SKM-1 treated with dmso at 0.1 percent for 144 hours (cell line): ENCODE results near the gene TIGD7.
A peak's percentile ranks its signal among the peaks of the same experiment; 100 is the strongest.
"Not testable (repeated sequence)": the region's sequence is repeated elsewhere in the genome, so short reads cannot be mapped to it uniquely, and the experiment has no call there.

ENCODE experiments used
- DNase-seq: peaks from one replicate; lab custom pipeline; 2025; ENCODE audit not compliant: unreplicated experiment; lab: John Stamatoyannopoulos, UW

Gene TIGD7

DNA sequence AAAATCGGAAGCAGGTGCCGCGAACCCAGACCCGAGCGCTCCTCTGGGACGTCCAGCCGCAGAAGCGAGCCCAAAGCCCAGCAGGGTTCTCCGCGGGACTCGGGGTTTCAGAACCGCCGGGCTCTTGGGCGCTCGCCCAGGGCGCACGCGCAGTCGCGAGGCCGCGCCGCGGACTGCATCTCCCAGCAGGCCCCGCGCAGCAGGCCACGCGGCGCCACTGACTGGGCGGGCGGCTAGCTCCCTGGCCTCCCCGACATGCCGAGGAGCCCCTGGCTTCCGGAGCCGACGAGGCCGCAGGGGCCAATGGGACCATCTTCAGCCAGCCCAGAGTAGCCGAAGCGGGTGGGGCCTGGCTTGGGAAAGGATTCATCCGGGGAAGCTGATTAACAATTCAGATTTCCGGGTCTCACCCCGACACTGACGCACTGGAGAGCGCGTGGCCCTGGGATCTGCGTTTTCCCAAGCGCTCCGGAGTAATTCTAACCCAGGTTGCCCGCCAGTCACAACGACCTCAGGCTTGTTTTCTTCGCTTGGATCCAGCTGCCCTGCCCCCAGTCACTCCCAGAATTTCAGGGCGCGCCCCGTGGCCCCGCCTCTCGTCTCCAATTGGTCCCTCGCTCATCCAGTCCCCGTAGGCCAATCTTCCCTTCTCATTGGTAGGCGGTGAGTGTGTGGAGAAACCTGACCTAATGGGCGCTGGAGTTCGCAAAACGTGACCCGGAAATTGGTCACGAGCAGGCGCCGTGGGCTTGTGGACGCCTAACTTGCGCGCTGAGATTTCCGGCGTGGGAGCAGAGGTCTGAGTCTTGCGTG is 22.3 kb downstream of the TIGD7 start, which contains the start of gene ZNF263:
ZNF263 (plus strand) TSS at position 762 of the 813 bp plus-strand sequence. CDS start 328 bp downstream, outside the sequence.
- peak; percentile 98 for DNase-seq

DNA sequence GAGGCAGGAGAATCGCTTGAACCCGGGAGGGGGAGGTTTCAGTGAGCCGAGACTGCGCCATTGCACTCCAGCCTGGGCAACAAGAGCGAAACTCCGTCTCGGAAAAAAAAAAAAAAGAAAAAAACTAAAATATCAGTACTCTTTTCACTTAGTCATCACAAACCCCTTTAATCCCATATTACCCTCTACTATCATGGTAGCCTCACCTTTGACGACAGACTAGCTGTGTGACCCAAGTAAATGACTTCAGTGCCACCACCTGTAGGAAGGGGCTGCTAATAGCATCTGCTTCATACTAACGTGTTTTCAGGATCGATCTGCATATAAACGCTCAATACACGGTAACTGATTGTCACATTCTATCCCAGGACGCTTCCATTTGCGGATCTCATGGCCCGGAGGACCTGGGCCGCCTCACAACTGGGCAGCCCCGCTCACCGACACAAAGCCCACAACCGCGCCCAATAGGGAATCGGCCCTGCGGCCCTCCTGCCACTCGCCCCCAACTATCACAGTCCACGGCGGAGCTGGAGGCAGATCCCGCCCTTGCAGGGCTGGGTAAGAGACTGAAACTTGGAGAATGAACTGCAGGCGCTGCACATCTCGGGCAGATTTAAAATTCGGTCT is 23.0 kb downstream of the TIGD7 start:
- DNase-seq: peak; percentile 66

DNA sequence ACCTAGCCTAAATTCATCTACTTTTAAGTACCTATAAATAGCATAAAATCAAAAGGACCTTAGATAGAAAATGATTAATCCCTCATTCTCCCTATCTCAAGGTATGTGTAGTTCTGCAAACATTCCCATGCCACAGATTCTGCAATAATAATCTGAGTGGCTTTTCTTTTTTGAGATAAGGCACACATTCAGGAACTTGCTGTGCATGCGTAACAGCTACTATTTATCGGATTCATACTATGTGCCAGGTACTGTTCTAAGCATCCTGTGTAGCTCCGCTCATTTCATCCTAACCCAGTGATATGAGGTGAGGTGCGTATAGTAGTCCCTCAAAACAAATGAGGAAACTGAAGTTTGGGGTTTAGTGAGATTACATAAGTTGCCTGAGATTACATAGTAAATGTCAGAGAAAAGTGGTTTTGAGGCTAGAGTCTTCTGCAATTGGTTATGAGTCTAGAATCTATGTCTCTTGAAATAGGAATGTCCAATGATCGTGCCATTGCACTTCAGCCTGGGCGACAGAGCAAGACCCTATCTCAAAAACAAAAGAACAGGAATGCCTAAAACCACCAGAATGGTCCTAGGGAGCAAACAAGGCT is 23.9 kb downstream of the TIGD7 start:
- peak; percentile 70 for DNase-seq

DNA sequence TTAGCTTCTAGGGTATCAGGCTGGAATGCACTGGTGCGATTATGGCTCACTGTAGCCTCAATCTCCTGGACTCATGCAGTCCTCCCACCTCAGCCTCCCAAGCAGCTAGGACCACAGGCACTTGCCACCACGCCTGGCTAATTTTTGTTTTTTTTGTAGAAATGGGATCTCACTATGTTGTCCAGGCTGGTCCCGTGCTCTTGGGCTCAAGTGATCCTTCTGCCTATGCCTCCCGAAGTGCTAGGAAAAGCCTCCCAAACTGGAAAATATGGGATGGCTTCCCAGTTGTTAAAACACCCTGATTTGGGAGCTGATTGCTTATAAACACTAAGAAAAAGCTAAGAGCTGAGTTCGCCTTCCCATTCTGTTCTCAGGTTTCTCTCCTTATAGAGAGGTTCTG is 28.6 kb downstream of the TIGD7 start:
- DNase-seq: no peak

DNA sequence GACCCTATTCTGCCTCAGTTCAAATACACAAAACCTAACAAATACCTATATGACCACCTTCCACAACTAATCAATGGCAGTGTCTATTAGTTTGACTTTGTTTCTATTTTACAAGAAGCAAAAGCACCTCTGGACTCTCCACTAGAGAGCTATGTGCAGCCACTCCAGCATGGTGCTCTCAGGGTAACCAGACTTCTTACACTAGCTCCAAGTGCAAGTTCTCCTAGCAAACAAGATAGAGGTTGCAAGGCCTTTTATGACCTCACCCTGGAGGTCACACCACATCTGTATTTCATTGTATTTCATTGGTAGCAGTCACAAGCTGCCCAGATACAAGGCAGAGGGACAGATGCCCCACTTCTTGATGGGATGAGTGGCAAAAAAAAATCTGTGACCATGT is 30.3 kb downstream of the TIGD7 start:
- no peak for DNase-seq

DNA sequence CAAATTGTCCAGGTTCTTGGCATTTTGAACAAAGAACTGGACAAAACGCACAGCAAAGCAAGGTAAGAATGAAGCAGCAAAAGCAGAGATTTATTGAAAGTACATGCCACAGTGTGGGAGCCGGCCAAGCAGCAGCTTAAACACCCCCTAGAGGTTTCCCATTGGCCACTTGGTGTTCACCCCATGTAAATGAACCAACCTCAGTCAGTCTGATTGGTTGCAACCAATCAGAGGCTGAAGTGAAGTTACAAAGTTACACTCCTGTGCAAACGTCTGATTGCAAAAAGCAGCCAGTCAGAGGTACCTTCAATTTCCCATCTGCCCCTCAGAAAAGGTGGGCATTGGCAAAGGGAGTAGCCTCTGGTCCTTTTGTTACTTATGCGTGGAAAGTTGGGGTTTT is 30.7 kb downstream of the TIGD7 start:
- DNase-seq: no peak

- not testable (repeated sequence) for DNase-seq
Measured at GRCh38 chr16:3271281-3271680, 33.9 kb downstream of the TIGD7 start.

- not testable (repeated sequence) for DNase-seq
Measured at GRCh38 chr16:3270718-3271117, 34.5 kb downstream of the TIGD7 start.

DNA sequence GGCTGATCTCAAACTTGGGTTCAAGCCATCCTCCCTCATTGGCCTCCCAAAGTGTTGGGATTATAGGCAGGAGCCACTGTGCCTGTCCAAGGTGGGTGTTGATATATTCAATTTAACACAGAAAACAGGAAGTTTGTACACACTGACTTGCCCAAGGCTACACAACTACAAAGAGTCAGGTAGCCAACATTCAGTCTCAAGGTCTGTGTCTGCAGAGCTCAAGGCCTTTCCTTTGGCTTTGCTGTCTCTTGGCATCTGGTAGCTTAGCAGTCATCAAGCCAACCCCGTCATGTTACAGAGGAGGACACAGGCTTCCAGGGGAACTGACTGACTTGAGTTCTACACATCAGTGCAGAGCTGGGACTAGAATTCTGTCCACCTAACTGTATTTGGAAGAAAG is 36.9 kb downstream of the TIGD7 start:
- no peak for DNase-seq

GRCh38 chr16:3266873-3267537 is 38.2 kb downstream of the TIGD7 start:
- DNase-seq: peak; percentile 47

DNA sequence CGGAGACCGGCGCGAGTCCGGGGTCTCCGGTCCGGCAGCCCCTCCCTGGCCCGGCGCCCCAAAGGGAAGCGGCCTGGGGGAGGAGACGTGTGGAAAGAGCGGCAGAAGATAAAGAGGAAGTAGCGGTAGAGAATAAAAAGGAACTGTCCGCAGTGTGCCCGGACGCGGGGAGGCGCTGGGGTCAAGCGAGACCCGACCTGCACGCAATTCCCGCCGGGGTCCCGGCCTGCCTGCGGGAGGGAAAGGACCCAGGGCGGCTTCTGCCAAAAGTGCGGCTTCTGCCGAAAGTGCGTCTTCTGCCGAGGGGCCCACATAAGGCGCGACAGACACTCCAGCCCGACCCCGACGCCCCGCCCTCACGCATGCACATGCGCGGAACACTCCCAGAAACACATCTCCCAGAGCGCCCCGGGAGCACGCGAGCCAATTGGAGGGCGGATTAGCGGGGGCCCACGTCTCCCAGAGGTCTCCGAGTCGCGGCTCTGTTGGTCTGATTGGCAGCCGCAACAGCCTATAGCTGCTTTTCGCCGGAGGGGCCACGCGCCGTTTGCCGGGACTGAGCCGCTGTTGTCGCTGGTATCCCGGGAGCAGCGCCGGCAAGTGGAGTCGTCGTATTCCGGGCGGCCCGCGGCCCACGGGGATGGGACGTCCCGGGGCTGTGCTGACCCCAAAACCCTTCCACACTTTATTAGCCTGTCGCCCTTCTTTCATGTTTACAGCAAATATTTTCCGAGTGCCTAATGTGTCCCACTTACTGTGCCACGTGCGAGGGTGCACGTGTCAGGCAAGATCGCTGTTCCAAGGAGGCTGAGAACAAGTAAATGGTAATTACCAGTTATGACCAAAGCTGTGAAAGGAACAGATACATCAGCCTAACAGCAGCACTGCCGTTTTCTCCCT is 40.8 kb downstream of the TIGD7 start:
- DNase-seq: peak; percentile 97

- no peak for DNase-seq
Measured at GRCh38 chr16:3262517-3262916, 42.7 kb downstream of the TIGD7 start.

GRCh38 chr16:3259836-3260235 is 45.4 kb downstream of the TIGD7 start:
- peak; percentile 46 for DNase-seq

- no peak for DNase-seq
Measured at GRCh38 chr16:3256866-3257465, 48.3 kb downstream of the TIGD7 start.

GRCh38 chr16:3256146-3256865 is 48.9 kb downstream of the TIGD7 start, which contains the start of gene MEFV:
TSS of gene MEFV (minus strand) at chr16:3256633. CDS start at chr16:3256587, 46 bp downstream.
- peak; percentile 77 for DNase-seq

DNA sequence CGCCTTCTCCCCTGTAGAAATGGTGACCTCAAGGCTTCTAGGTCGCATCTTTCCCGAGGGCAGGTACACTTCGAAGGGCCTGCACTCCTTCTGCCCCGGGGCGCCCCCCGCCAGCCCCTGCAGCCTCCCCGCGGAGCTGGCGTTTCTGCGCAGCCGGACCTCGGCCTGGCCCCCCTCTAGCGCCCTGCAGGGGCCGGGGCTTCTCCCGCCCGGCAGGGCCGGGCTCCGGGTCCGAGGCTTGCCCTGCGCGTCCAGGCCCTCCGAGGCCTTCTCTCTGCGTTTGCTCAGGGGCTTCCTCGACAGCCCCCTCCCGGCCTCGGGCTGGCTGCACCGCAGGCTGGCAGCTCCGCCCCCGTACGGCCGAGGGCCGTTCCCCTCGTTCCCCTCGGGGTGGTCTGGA is 50.9 kb downstream of the TIGD7 start:
- DNase-seq: no peak

DNA sequence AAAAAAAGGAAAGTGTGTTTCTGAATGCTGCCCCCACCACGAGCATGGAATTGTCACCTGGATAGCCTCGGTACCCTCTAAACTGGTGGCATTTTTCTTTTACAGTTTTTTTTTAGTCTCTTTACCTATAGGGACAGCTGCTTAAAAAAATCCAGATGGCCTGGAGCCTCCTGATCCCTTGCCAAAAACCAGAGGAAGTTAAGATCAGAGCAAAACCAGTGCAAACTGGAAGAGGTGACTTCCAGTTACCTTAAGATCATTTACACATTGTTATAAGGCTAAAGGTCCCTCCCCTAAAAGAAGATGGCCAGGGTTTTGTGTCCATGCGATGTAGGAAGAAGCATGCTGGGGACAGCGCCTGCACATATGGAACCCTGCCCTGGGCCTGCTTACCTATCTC is 52.3 kb downstream of the TIGD7 start:
- no peak for DNase-seq

GRCh38 chr16:3249451-3249850 is 55.8 kb downstream of the TIGD7 start:
- DNase-seq: no peak

GRCh38 chr16:3249020-3249419 is 56.2 kb downstream of the TIGD7 start:
- no peak for DNase-seq
